ENCODE results near the gene ENC1.

DNA sequence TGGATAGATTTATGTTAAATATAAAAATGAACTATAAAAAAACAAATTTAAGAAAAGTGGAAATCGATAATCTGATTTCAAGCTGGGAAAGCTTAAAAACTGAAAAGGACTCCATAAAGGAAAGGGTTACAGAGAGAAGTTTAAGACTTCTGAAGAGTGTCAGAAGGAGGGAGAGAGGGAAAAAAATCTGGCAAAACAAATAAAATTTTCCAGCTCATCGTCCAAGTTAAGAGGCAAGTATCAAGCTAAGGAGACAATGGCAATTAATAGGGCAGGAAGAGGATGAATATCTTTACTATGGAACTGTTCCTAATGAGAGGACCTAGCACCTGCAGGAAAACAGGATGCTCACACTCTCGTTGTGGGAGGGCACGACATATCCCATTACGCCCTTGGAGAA lies 24.0 kb upstream of the ENC1 start:
- TF ChIP-seq EZH2 (IDR thresholded peaks at IDR 0.05; ENCODE audit: borderline replicate concordance) (no peak), CTCF (IDR thresholded peaks at IDR 0.05; ENCODE audit: poor library complexity) (no peak)

All from hepatocyte (in vitro differentiated cells).